WI38 (cell line): ENCODE results near the gene MYOT.

Experiments used
- H3K4me3 ChIP-seq: 2 replicates; pipeline ENCODE4 v1.5.1; 2011; ENCODE audit warnings: low read depth, mild to moderate bottlenecking, control low read depth, low read length
- CTCF ChIP-seq: IDR thresholded peaks from 2 replicates; pipeline ENCODE4 v1.5.1; 2012; ENCODE audit warnings: low read depth, mild to moderate bottlenecking, control low read depth, low read length

MYOT gene

GRCh38 chr5:137888863-137889759 is 21.5 kb downstream of the MYOT start, which contains the start of gene PKD2L2:
TSS of gene PKD2L2 (plus strand) at chr5:137889457. CDS start at chr5:137889492, 35 bp downstream.
- no peak for TF ChIP-seq CTCF
- H3K4me3 ChIP-seq, result peak within 1 kb of the TSS; percentile 63

- no peak overlapping the region for H3K4me3 ChIP-seq
- no peak for TF ChIP-seq CTCF
Observed at GRCh38 chr5:137890845-137891244, 23.2 kb downstream of the MYOT start.

- TF ChIP-seq CTCF, result no peak
- H3K4me3 ChIP-seq, result no peak overlapping the region
Observed at GRCh38 chr5:137891849-137892248, 24.2 kb downstream of the MYOT start.

DNA sequence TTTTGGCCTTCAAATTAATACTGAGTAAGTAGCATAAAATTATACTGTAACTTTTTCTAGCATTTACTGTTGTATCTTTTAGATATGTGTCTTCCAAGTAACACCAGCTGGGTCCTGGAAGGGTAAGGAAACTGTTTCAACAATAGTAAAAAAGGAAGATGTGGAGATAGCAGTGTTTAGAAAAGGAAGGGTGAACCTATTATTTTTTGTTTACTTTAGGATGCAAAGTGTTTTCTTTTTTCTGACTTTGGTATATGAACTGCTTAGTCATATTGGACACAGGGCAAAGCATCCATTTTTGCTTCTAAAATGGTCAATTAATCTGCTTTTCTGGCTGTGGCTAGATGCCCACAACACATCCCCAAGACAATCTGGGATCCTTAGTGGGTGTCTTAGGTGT is 26.9 kb downstream of the MYOT start:
- no peak overlapping the region for H3K4me3 ChIP-seq
- TF ChIP-seq CTCF, result no peak

DNA sequence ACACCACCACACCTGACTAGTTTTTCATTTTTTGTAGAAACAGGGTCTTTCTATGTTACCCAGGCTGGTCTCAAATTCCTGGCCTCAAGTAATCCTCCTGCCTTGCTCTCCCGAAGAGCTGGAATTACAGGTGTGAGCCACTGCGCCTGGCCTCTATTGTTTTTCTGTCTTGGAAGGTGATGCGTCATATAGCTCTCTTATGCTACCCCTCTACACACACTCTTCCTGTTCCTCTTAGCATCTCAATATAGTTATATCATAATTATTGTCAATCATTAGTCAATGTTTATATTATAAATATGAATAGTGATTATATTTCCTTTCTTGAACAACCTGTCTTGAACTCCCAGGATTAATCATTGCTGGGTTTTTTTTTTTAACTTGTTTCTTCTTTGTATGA is 28.9 kb downstream of the MYOT start:
- no peak overlapping the region for H3K4me3 ChIP-seq

DNA sequence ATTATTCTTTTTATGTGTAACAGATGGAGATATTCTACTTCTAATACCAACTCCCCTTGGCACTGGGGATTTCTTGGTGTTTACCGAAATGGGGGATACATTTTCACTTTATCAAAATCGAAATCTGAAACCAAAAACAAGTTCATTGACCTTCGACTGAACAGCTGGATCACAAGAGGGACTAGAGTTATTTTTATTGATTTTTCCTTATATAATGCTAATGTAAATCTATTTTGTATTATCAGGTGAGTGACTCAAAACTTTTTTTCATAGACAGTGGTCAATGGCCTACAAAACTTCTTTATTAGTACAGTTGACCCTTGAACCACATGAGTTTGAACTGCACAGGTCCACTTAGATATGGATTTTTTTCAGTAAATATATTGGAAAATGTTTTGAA is 31.8 kb downstream of the MYOT start:
- no peak for TF ChIP-seq CTCF
- H3K4me3 ChIP-seq, result no peak overlapping the region

More for the DNA sequence above, 28.9 kb downstream of the MYOT start:
- no peak for TF ChIP-seq CTCF

DNA sequence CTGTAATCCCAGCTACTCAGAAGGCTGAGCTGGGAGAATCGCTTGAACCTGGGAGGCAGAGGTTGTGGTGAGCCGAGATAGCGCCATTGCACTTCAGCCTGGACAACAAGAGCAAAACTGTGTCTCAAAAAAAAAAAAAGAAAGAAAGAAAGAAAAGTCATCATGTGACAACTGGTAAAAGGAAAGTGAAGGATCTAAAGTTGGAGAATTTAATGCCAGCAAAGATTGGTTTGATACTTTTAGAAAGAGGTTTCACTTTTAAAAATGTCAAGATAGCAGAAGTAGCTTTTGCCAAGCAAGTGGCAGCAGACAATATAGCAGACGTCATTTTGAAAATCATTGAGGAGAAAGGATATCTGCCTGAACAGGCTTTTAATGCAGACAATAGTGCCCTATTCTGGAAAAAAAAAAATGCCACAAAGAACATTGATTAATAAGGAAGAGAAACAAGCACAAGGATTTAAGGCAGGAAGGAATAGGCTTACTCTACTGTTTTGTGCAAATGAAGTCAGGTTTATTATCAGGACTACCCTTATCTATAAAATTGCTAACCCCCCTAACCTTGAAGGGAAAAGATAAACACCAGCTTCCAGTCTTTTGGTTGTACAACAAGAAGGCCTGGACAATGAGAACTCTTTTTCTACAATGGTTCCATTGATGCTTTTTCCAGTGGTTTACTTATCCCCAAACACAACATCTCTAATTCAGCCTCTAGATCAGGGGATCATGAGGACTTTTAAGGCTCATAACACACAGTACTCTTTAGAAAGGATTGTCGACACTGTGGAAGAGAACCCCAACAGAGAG is 33.6 kb downstream of the MYOT start:
- TF ChIP-seq CTCF, result no peak
- H3K4me3 ChIP-seq, result no peak overlapping the region
